Neuronal stem cell (in vitro differentiated cells): ENCODE measurements around the gene DNAH3.

ENCODE experiments used
- DNase-seq: peaks from one replicate; pipeline ENCODE4 v3.0.0-alpha.2; 2013; ENCODE audit warnings: low spot score
- H2AFZ ChIP-seq: one replicate; pipeline ENCODE4 v1.6.1; 2013; ENCODE audit warnings: mild to moderate bottlenecking, low read length, inconsistent platforms
- H2AK5ac ChIP-seq: 2 replicates; pipeline ENCODE4 v1.6.1; 2013; ENCODE audit warnings: low read depth, mild to moderate bottlenecking, inconsistent platforms, low read length, moderate library complexity, mixed read lengths
- H2BK120ac ChIP-seq: 2 replicates; pipeline ENCODE4 v1.6.1; 2013; ENCODE audit warnings: low read depth, mild to moderate bottlenecking, inconsistent platforms, low read length, moderate library complexity, mixed read lengths
- H2BK12ac ChIP-seq: one replicate; pipeline ENCODE4 v1.6.1; 2013; ENCODE audit warnings: low read length, inconsistent platforms
- H2BK15ac ChIP-seq: 2 replicates; pipeline ENCODE4 v1.6.1; 2013; ENCODE audit warnings: mild to moderate bottlenecking, low read length, inconsistent platforms, mixed read lengths
- H2BK5ac ChIP-seq: one replicate; pipeline ENCODE4 v1.6.1; 2013; ENCODE audit warnings: inconsistent platforms, mild to moderate bottlenecking, low read length, moderate library complexity
- H3K14ac ChIP-seq: one replicate; pipeline ENCODE4 v1.6.1; 2013; ENCODE audit warnings: low read length, inconsistent platforms
- H3K18ac ChIP-seq: 2 replicates; pipeline ENCODE4 v1.6.1; 2013; ENCODE audit warnings: low read length, inconsistent platforms
- H3K23ac ChIP-seq: 2 replicates; pipeline ENCODE4 v1.6.1; 2013; ENCODE audit warnings: low read depth, mild to moderate bottlenecking, mixed read lengths, low read length, inconsistent platforms; ENCODE audit not compliant: poor library complexity
- H3K27ac ChIP-seq: replicated peaks from 3 replicates; pipeline ENCODE4 v1.5.1; 2013; ENCODE audit warnings: low read length, inconsistent platforms
- H3K27me3 ChIP-seq, 3 experiments: 2 replicates each; pipeline ENCODE4 v1.6.1; 2013; ENCODE audit warnings: low read length in 3 of 3, mild to moderate bottlenecking in 2 of 3, inconsistent platforms in 1 of 3, low read depth in 1 of 3, mixed read lengths in 1 of 3, moderate library complexity in 1 of 3; ENCODE audit not compliant: control insufficient read depth in 3 of 3, insufficient read depth in 3 of 3
- H3K36me3 ChIP-seq, 2 donors: replicated peaks in 1 of 2; 2 replicates each; pipeline ENCODE4 v1.6.1; 2013; ENCODE audit warnings: low read length in 2 of 2; ENCODE audit not compliant: control insufficient read depth in 2 of 2, insufficient read depth in 2 of 2
- H3K4ac ChIP-seq: 2 replicates; pipeline ENCODE4 v1.6.1; 2013; ENCODE audit warnings: inconsistent platforms, mild to moderate bottlenecking, low read length, moderate library complexity
- H3K4me1 ChIP-seq, 2 donors: 1 replicate in 1 of 2; 2 replicates in 1 of 2; pipeline ENCODE4 v1.6.1; 2013; ENCODE audit warnings: low read length in 2 of 2, low read depth in 1 of 2; ENCODE audit not compliant: control insufficient read depth in 2 of 2, insufficient read depth in 1 of 2
- H3K4me2 ChIP-seq: one replicate; pipeline ENCODE4 v1.6.1; 2013; ENCODE audit warnings: mild to moderate bottlenecking, low read length, inconsistent platforms; ENCODE audit not compliant: insufficient read depth, poor library complexity, severe bottlenecking
- H3K4me3 ChIP-seq, 2 donors: 2 replicates each; pipeline ENCODE4 v1.5.1; 2013; ENCODE audit warnings: low read length in 2 of 2, mild to moderate bottlenecking in 2 of 2, inconsistent platforms in 1 of 2, moderate library complexity in 1 of 2
- H3K79me1 ChIP-seq: one replicate; pipeline ENCODE4 v1.6.1; 2013; ENCODE audit warnings: low read depth, mild to moderate bottlenecking, inconsistent platforms, low read length, moderate library complexity
- H3K9ac ChIP-seq: one replicate; pipeline ENCODE4 v1.6.1; 2013; ENCODE audit warnings: mild to moderate bottlenecking, low read depth, low read length, inconsistent platforms; ENCODE audit not compliant: poor library complexity
- H3K9me3 ChIP-seq, 2 donors: replicated peaks in 1 of 2; 2 replicates each; pipeline versions ENCODE3 to v1.6.1; 2013; ENCODE audit warnings: low read length in 2 of 2, mild to moderate bottlenecking in 2 of 2, inconsistent platforms in 1 of 2, low read depth in 1 of 2, mixed read lengths in 1 of 2, moderate library complexity in 1 of 2; ENCODE audit not compliant: control insufficient read depth in 2 of 2, insufficient read depth in 1 of 2
- H4K8ac ChIP-seq: one replicate; pipeline ENCODE4 v1.6.1; 2013; ENCODE audit warnings: low read depth, mild to moderate bottlenecking, inconsistent platforms, low read length, moderate library complexity
- H4K91ac ChIP-seq: one replicate; pipeline ENCODE4 v1.6.1; 2013; ENCODE audit warnings: low read length, low read depth, mild to moderate bottlenecking, inconsistent platforms; ENCODE audit not compliant: poor library complexity
- WGBS, 2 donors: extraction: QIAGEN DNeasy Blood & Tissue Kit; methylation state at CpG; one replicate each; pipeline ENCODE4 v1.1.7; 2013; ENCODE audit warnings: missing lambda C conversion rate in 2 of 2, mixed read lengths in 1 of 2; ENCODE audit not compliant: insufficient read length in 2 of 2, insufficient replicate concordance in 1 of 2; ENCODE audit errors: extremely low coverage in 2 of 2; 5-methylcytosine and 5-hydroxymethylcytosine counted together

Gene DNAH3

DNA sequence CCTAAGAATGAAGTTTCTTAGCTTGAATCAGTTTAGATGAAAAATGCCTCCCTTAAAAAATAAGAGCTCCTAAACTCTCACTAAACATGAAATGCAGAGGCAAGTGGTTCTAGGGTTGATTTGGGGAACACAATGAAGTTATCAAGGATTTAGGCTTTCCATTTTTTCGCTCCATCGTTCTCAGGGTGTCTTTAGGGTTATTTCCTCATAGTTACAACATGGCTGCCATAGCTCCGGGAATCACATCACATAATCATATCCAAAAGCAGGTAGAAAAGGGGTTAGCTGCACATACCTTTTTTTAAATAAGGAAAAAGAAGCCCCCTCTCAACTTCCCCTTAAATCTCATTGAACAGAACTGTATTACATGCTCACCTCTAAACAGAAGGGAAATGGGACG, 39.4 kb upstream of the DNAH3 start:
- H2BK5ac ChIP-seq, result no peak overlapping the region
- peaks cover 0 to 2% of the 10 kb centered on the region in 2 donors for H3K9me3 ChIP-seq
- no peaks in the 10 kb centered on the region for H3K79me1 ChIP-seq
- no peak overlapping the region for H2BK15ac ChIP-seq
- no peaks in the 10 kb centered on the region for H3K27me3 ChIP-seq
- no peak overlapping the region for H3K4me3 ChIP-seq
- H3K4me1 ChIP-seq, result no peaks in the 10 kb centered on the region
- H2BK12ac ChIP-seq, result no peak overlapping the region
- H4K8ac ChIP-seq, result no peak overlapping the region
- DNase-seq, result no peak
- no peak overlapping the region for H3K4ac ChIP-seq
- H3K27ac ChIP-seq, result no peak overlapping the region
- no peak overlapping the region for H3K9ac ChIP-seq
- no peak overlapping the region for H2AK5ac ChIP-seq
- WGBS, 2 donors, result no CpG with 5 or more reads among the region's 4 CpGs
- H2BK120ac ChIP-seq, result no peak overlapping the region
- H3K18ac ChIP-seq, result no peak overlapping the region
- H3K23ac ChIP-seq, result no peak overlapping the region
- no peak overlapping the region for H4K91ac ChIP-seq
- no peak overlapping the region for H3K14ac ChIP-seq
- H3K4me2 ChIP-seq, result no peak overlapping the region
- no peak overlapping the region for H2AFZ ChIP-seq
- H3K36me3 ChIP-seq, result no peaks in the 10 kb centered on the region

DNA sequence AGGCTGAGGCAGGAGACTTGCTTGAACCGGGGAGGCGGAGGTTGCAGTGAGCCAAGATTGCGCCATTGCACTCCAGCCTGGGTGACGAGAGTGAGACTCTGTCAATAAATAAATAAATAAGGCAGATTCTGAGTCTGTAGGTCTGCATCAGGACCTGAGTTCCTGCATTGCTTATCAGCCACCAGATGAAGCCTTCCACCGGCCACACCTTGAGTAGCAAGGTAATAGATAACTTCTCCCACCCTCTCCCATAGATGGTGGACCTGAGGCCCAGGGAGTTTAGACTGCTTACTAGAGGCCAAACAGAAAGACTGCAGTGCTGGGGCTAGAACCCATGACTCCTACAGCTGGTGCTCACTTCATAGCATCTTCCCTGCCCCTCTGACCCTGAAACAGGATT, 38.7 kb upstream of the DNAH3 start:
- no peak overlapping the region for H4K8ac ChIP-seq
- H3K4me1 ChIP-seq, result no peaks in the 10 kb centered on the region
- H2BK12ac ChIP-seq, result no peak overlapping the region
- H3K27me3 ChIP-seq, result no peaks in the 10 kb centered on the region
- H3K4me2 ChIP-seq, result no peak overlapping the region
- no peaks in the 10 kb centered on the region for H3K36me3 ChIP-seq
- no peak overlapping the region for H3K4me3 ChIP-seq
- H3K23ac ChIP-seq, result no peak overlapping the region
- no CpG with 5 or more reads among the region's 5 CpGs for WGBS, 2 donors
- no peak overlapping the region for H2BK15ac ChIP-seq
- no peak for DNase-seq
- H2AFZ ChIP-seq, result no peak overlapping the region
- H3K18ac ChIP-seq, result no peak overlapping the region
- no peak overlapping the region for H2BK5ac ChIP-seq
- peaks cover 0 to 2% of the 10 kb centered on the region in 2 donors for H3K9me3 ChIP-seq
- H3K14ac ChIP-seq, result no peak overlapping the region
- H2BK120ac ChIP-seq, result no peak overlapping the region
- no peak overlapping the region for H3K4ac ChIP-seq
- H3K27ac ChIP-seq, result no peak overlapping the region
- no peak overlapping the region for H4K91ac ChIP-seq
- H2AK5ac ChIP-seq, result no peak overlapping the region
- H3K79me1 ChIP-seq, result no peaks in the 10 kb centered on the region
- H3K9ac ChIP-seq, result no peak overlapping the region

DNA sequence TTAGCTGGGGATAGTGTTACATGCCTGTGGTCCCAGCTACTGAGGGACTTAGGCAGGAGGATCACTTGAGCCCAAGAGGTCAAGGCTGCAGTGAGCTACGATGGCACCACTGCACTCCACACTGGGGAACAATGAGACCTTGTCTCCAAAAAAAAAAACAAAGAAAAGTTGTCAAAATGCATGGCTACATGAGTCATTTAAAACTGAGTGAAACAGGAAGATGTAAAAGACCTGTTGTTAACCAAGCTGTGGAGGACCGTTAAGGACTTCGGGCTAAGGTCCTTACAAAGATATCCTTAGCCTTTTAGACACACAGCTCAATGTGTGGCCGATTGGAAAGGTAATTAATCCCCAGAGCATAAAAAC, 35.7 kb upstream of the DNAH3 start:
- H2BK5ac ChIP-seq, result no peak overlapping the region
- H3K23ac ChIP-seq, result no peak overlapping the region
- H3K4me3 ChIP-seq, result no peak overlapping the region
- no peak overlapping the region for H2AFZ ChIP-seq
- no peak overlapping the region for H3K18ac ChIP-seq
- no peaks in the 10 kb centered on the region for H3K27me3 ChIP-seq
- no peaks in the 10 kb centered on the region for H3K79me1 ChIP-seq
- H3K4ac ChIP-seq, result no peak overlapping the region
- no peak overlapping the region for H3K27ac ChIP-seq
- no peak for DNase-seq
- H3K9me3 ChIP-seq, result peaks cover 4 to 12% of the 10 kb centered on the region in 2 donors
- H3K4me1 ChIP-seq, result no peaks in the 10 kb centered on the region
- no peak overlapping the region for H2BK15ac ChIP-seq
- H4K91ac ChIP-seq, result no peak overlapping the region
- H3K14ac ChIP-seq, result no peak overlapping the region
- H3K9ac ChIP-seq, result no peak overlapping the region
- no peak overlapping the region for H3K4me2 ChIP-seq
- H2BK12ac ChIP-seq, result no peak overlapping the region
- H2BK120ac ChIP-seq, result no peak overlapping the region
- no peak overlapping the region for H2AK5ac ChIP-seq
- no peak overlapping the region for H4K8ac ChIP-seq
- WGBS, 2 donors, result no CpG with 5 or more reads among the region's 4 CpGs
- H3K36me3 ChIP-seq, result peaks cover 4 to 13% of the 10 kb centered on the region in 2 donors

DNA sequence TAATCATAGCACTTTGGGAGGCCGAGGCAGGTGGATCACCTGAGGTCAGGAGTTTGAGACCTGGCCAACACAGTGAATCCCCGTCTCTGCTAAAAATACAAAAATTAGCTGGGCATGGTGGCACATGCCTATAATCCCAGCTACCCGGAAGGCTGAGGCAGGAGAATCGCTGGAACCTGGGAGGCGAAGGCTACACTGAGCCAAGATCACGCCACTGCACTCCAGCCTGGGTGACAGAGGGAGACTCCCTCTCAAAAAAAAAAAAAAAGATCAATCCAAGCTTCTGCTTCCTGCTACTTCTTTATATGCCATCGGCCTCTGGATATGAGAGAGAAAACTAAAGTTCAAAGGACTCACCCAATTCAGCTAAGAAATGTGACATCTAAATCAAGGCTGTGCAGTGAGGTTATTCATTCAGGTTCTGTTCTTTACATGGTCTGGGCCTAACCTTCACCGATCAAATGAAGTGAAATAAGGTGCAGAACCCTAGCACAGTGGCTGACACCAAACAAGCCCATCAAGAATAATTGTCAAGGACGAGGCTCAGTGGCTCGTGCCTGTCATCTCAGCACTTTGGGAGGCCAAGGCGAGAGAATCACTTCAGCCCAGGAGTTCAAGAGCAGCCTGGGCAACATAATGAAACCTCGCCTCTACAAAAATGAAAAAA, 35.1 kb upstream of the DNAH3 start:
- H2BK5ac ChIP-seq, result no peak overlapping the region
- no peak overlapping the region for H2AFZ ChIP-seq
- no peak overlapping the region for H3K23ac ChIP-seq
- H2BK12ac ChIP-seq, result no peak overlapping the region
- no peak overlapping the region for H4K91ac ChIP-seq
- no peak overlapping the region for H3K4ac ChIP-seq
- H2BK120ac ChIP-seq, result no peak overlapping the region
- WGBS, 2 donors, result no CpG with 5 or more reads among the region's 12 CpGs
- H2BK15ac ChIP-seq, result no peak overlapping the region
- no peak overlapping the region for H3K14ac ChIP-seq
- H3K9me3 ChIP-seq, result peaks cover 4 to 15% of the 10 kb centered on the region in 2 donors
- no peak for DNase-seq
- no peak overlapping the region for H3K4me3 ChIP-seq
- no peak overlapping the region for H3K18ac ChIP-seq
- no peaks in the 10 kb centered on the region for H3K27me3 ChIP-seq
- no peak overlapping the region for H4K8ac ChIP-seq
- H3K4me1 ChIP-seq, result no peaks in the 10 kb centered on the region
- no peak overlapping the region for H3K9ac ChIP-seq
- H2AK5ac ChIP-seq, result no peak overlapping the region
- no peak overlapping the region for H3K27ac ChIP-seq
- no peak overlapping the region for H3K4me2 ChIP-seq
- no peaks in the 10 kb centered on the region for H3K79me1 ChIP-seq
- H3K36me3 ChIP-seq, result peaks cover 7 to 19% of the 10 kb centered on the region in 2 donors
